ENCODE measurements around the gene UBE2G2.

UBE2G2 gene

GRCh38 chr21:44815225-44815624 lies 13.6 kb upstream of the UBE2G2 start:
- DNase-seq (ENCODE audit: low read depth) = no peak

DNA sequence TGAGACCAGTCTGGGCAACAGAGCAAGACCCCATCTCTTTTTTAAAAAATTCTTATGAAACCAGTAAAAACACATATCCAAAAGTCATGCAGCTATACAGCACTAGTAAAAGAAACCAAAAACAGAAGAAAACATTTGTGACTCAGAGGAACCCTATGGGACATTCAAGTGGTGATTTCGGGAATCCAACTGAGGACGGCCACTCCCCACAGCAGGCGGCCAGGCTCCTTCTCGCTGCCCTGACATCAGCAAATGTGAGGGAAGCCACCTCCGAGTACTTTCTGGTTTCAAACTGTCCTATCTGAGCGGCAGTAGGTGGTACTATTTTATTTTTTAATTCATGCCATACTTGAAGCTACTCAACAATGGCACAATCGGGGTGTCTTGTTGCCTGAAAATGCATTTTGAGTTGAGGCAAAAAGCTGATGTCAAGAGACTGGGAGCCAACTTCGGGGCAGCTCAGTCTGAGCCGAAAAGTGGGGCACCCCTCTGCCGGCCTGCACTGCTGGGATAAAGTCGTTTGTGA lies 12.9 kb upstream of the UBE2G2 start:
- no peak for DNase-seq (ENCODE audit: low read depth)

GRCh38 chr21:44813727-44814126 lies 12.1 kb upstream of the UBE2G2 start:
- no peak for DNase-seq (ENCODE audit: low read depth)

DNA sequence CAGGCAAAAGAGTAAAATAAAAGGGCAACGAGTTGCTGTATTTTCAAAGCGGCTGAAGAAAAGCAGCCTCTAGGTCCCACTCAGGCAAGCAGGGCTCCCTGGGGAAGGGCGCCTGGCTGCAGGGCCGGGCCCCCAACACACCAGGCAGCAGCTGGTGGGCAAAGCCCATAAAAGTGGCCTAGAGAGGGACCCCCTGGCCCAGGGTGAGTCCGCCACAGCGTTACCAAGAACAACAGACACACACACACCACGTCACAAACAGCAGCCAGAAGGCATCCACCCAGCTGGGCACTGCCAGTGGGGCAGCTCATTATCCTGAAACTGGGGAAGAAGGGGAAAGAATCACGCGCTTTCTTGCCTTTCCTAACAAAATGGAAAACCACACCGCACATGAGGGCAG lies 11.5 kb upstream of the UBE2G2 start:
- no peak for DNase-seq (ENCODE audit: low read depth)

- DNase-seq (ENCODE audit: low read depth) = no peak
Measured at GRCh38 chr21:44812640-44813039, 11.0 kb upstream of the UBE2G2 start.

- no peak for DNase-seq (ENCODE audit: low read depth)
Measured at GRCh38 chr21:44810779-44811178, 9.2 kb upstream of the UBE2G2 start.

DNA sequence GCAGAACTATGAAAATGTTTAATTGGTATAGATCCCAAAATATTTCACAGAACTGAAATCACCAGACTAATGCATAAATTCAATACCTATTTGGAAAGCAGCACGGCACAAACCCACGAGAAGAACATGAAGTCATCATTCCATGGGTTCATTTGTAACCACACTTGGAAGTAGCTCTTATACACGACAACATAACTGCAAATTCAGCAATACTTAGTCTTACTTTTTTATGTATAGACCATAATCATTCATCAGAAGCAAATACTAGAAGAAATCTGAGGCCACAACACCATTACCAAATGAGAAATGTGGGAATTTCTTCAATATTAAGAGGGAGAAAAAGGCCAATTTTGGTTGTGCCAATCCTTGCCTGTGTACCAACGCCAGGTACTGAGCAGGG lies 4.2 kb upstream of the UBE2G2 start:
- DNase-seq (ENCODE audit: low read depth) = no peak

- no peak for DNase-seq (ENCODE audit: low read depth)
Measured at GRCh38 chr21:44805226-44805625, 3.6 kb upstream of the UBE2G2 start.

DNA sequence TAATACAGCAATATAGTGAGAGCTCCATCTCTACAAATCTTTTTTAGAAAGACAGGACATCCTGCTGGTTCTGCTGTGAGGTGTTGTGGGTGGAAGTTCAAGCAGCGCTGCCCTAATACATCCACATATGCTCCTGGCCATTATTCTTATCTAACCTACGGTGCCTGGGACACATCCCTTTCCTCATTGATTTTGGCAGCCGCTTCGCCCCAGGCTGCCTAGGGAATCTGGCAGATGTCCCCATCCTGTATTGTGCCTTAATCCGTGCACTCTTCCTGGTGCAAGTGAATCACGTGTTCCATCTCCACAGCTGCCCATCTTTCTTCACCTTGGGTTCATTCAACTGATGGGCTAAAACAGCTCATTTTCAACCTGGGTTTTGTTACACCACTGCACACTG lies 3.1 kb upstream of the UBE2G2 start:
- DNase-seq (ENCODE audit: low read depth) = no peak

DNA sequence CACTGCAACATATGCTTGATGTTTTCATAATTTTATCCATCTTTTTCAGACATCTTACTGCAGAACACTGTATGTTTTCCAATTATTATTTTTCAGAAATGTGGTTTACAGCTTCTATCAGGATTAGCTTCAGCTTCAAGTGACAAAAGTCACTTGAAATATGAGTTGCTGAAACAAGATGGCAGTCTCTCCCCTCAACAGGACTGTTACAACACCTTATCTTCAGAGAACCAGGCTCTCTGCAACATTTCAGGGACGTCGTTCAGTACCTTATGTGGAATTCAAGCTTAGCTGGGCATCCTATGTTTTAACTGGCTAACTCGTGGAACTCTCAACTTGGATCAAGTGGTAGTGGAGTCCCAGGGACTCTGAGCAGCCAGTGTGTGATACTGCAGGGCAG lies 2.0 kb upstream of the UBE2G2 start:
- DNase-seq (ENCODE audit: low read depth) = no peak

DNA sequence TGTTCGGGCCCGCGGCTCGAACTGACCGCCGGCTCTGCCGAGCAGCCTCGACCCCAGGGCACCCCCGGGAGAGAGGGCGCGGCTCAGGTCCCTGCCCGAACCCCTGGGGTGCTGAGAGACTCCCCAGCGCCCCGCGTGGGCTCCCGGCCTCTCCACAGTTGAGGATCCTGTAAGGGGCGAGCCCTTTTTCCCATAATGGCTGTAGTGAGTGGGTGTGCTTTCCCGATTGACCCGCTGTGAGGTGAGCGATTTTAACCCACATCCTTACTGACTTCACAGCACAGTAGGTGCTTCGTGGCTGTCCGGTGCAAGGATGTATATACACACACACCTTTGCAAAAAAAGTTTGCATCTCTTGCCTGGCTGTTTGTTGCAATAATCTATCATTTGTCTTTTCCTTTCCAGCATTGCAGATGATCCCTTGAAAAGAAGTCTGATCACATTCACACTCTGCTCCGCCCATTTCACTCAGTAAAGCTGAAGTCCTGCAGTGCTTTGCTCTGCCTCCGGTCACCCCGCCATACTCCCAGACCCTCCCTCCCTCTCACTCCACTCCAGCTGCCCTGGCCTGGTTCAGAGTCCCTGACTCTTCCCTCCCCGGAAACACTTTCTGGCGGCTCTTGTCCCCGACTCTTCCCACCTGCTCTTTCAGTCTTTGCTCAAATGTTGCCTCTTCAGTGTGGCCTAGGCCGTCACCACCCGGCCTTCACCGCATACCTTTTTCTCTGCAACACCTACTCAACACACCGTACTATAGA lies 955 bp upstream of the UBE2G2 start:
- no peak for DNase-seq (ENCODE audit: low read depth)

GRCh38 chr21:44800971-44801467 lies 601 bp downstream of the UBE2G2 start:
- no peak for DNase-seq (ENCODE audit: low read depth)

DNA sequence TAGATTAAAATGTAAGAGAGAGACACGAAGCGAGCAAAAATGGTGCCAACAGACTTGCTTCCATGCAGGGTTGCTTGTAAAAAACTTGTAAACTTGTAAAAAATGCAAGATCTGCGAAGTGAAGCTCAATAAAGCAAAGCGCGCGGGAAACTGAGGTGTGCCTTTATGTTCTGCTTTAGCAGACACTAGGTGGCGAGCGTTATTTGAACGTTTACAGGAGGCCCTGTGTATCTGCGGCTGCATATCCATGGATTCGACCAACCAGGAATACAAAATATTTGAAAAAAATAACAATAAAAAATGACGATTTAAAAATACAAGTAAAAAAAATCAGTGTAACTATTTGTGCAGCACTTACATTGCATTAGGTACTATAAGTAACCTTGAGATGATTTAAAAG lies 1.5 kb downstream of the UBE2G2 start:
- DNase-seq (ENCODE audit: low read depth) = no peak

DNA sequence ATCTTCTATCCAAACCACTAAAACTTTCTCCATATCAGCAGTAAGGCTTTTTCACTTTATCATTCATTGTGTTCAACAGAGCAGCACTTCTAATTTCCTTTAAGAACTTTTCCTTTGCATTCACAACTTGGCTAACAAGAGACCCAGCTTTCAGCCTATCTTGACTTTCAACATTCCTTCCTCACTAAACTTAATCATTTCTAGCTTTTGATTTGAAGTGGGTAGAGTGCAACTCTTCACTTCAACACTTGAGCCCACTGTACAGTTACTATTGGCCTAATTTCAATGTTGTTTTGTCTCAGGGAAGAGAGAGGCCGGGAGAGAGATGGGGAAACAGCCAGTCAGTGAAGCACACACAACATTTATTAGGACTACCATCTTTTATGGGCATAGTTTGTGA lies 2.0 kb downstream of the UBE2G2 start:
- no peak for DNase-seq (ENCODE audit: low read depth)

GRCh38 chr21:44797775-44798174 lies 3.8 kb downstream of the UBE2G2 start:
- DNase-seq (ENCODE audit: low read depth) = no peak

DNA sequence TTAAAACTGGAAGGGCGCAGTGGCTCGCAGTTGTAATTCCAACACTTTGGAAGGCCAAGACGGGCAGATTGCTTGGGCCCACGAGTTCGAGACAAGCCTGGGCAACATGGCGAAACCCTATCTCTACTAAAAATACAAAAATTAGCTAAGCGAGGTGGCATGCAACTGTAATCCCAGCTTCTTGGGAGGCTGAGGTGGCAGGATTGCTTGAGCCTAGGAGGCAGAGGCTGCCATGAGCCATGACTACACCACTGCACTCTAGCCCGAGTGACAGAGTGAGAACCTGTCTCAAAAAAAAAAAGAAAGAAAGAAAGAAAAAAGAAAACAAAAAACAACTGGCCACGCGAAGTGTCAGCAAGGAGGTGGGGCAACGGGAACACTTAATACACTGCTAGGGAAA lies 6.3 kb downstream of the UBE2G2 start:
- no peak for DNase-seq (ENCODE audit: low read depth)

DNA sequence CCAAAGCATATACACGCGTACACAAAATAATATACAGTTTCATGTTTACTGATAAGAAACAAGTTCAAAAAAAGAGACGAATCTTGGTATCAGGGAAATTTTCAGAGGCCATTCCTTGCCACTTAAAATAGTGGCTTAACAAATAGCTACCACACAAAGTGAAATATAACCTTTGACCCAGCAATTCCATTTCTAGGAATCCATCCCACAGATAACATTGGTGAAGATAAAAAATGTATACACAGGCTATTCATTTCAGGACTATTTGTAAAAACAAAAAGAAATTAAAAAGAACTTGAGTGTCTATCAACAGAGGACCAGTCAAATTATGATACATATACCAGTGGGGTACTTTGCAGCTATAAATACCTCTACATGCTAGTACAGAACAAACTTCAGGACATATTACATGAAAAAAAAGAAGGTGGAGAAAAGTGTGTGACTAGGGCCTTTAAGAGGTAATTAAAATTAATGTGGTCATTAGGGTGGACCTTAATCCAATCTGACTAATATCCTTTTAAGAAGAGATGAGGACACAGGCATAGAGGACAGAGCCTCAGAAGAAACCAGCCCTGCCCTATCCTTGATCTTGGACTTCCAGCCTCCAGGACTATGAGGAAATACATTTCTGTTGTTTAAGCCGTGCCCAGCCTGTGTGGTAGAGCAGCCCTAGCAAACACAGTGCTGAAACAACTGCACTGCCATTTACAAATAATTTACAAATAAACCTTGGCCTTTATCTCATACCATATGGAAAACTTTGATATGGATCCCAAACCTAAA lies 7.8 kb downstream of the UBE2G2 start:
- DNase-seq (ENCODE audit: low read depth) = no peak

DNA sequence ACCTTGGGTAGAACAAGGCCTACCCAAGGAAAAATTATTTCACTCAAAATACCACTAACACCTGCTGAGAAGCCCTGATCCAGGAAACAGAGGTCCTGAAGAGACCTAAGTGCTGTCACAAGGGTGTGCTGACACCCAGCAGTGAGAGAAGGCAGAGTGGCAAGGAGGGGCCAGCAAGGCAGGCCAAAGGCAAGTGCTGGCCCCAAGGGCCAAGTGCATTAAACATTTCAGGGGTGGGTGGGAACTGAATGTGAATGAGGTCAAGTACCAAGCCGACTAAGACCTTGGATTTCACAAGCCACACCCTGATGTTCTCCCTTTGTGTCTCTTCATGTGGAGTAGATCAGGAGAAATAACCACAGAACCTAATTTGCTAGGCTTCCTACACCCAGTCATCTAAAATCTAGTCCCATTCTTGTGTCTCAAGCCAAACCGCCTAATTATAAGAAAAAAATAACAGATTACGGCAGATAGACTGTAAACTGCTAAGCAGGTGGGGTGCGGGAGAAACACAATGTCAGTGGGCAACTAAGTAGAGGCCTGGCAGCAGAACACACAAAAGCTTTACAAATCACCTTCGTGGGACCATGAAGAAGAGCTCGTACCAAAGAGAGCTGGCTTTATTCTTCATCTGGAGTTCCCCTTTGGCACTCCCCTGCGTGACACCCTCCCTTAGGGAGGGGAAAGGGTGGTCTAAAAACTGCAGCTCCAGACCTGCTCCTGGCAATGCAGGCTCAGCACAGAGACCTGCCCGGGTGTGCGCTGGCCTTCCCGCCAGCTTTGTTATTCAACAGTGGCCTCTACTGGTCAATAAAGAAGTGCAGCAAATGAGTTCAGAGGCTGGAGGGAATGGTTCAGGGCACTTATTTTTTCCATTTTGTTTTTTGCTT lies 8.7 kb downstream of the UBE2G2 start:
- DNase-seq (ENCODE audit: low read depth) = no peak

DNA sequence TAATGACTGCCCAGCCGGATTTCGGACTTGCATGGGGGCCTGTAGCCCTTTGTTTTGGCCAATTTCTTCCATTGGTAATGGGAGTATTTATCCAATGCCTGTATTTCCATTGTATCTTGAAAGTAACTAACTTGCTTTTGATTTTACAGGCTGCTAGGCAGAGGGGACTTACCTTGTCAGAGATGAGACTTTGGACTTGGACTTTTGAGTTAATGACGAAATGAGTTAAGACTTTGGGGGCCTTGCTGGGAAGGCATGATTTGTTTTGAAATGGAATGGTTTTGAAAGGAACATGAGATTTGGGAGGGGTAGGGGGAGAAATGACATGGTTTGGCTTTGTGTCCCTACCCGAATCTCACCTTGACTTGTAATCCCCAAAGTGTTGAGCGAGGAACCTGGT lies 9.6 kb downstream of the UBE2G2 start:
- DNase-seq (ENCODE audit: low read depth) = no peak

DNA sequence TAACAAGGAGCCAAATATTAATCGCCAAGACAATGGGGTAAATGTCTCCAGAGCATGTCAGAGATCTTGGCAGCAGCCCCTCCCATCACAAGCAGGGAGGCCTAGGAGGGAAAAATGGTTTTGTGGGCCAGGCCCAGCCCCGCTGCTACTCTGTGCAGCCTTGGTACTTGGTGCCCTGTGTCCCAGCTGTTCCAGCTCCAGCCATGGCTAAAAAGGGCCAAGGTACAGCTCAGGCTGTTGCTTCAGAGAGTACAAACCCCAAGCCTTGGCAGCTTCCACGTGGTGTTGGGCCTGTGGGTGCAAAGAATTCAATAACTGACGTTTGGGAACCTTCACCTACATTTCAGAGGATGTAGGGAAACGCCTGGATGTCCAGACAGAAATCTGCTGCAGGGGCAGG lies 10.4 kb downstream of the UBE2G2 start:
- DNase-seq (ENCODE audit: low read depth) = no peak

GRCh38 chr21:44790368-44790767 lies 11.3 kb downstream of the UBE2G2 start:
- no peak for DNase-seq (ENCODE audit: low read depth)

DNA sequence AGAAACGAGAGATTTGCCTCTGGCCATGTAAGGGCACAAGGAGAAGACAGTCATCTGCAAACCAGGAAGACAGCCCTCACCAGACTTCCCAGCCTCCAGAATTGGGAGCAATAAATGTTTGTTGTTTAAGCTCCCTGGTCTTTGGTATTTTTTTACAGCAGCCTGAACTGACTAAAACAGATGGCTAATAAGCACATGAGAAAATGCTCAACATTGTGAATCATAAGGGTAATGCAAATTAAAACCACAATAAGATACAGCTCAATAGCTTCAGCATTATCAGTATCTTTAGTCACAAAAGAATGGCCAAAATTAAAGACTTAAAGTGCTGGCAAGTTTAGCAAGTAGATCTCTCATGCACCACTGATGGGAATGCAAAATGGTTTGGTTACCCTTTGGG lies 11.7 kb downstream of the UBE2G2 start:
- no peak for DNase-seq (ENCODE audit: low read depth)

All from stimulated activated CD4-positive, alpha-beta T cell treated with anti-CD3 and anti-CD28 coated beads, Interleukin-2, amount 100 ng/mL, for 4 hours (primary cell).